ENCODE results near the gene BCL7C.
"Not testable (repeated sequence)": the region's sequence is repeated elsewhere in the genome, so short reads cannot be mapped to it uniquely, and the experiment has no call there.

Gene BCL7C

GRCh38 chr16:30894540-30895368 lies 877 bp upstream of the BCL7C start:
- no peak for DNase-seq

GRCh38 chr16:30893417-30893743 lies 497 bp downstream of the BCL7C start:
- DNase-seq: peak in 1 of 14 donors; percentile 40

GRCh38 chr16:30892670-30893416 lies 1.0 kb downstream of the BCL7C start:
- DNase-seq: no peak

GRCh38 chr16:30891043-30891823 lies 2.6 kb downstream of the BCL7C start:
- not testable (repeated sequence) for DNase-seq

GRCh38 chr16:30889721-30890120 lies 4.2 kb downstream of the BCL7C start:
- no peak for DNase-seq

- DNase-seq: no peak
Measured at GRCh38 chr16:30888856-30889499, 4.9 kb downstream of the BCL7C start.

GRCh38 chr16:30887927-30888326 lies 6.0 kb downstream of the BCL7C start:
- DNase-seq: peak in 1 of 14 donors; percentile 24

- DNase-seq: no peak
Measured at GRCh38 chr16:30886145-30886544, 7.7 kb downstream of the BCL7C start.

- no peak for DNase-seq
Measured at GRCh38 chr16:30885196-30885595, 8.7 kb downstream of the BCL7C start.

GRCh38 chr16:30884760-30885159 lies 9.1 kb downstream of the BCL7C start:
- DNase-seq: no peak

- DNase-seq: no peak
Measured at GRCh38 chr16:30882429-30883310, 11.2 kb downstream of the BCL7C start.

- DNase-seq: no peak
Measured at GRCh38 chr16:30876867-30877266, 17.0 kb downstream of the BCL7C start.

- peak in 8 of 14 donors; percentile 6 to 44 (median 29) for DNase-seq
Measured at GRCh38 chr16:30875871-30876801, 17.7 kb downstream of the BCL7C start.

- DNase-seq: peak; percentile 35 to 92 (median 81)
Measured at GRCh38 chr16:30874821-30875717, 18.8 kb downstream of the BCL7C start.

- DNase-seq: no peak
Measured at GRCh38 chr16:30874244-30874820, 19.5 kb downstream of the BCL7C start.

- no peak for DNase-seq
Measured at GRCh38 chr16:30870904-30871303, 23.0 kb downstream of the BCL7C start.

GRCh38 chr16:30867747-30868146 lies 26.1 kb downstream of the BCL7C start:
- no peak for DNase-seq

- DNase-seq: no peak
Measured at GRCh38 chr16:30866031-30866430, 27.8 kb downstream of the BCL7C start.

- not testable (repeated sequence) for DNase-seq
Measured at GRCh38 chr16:30863178-30863577, 30.7 kb downstream of the BCL7C start.
